BLaER1 treated with 17β-estradiol and CSF1 and Interleukin-3, amounts not matched to agents 10 nM and 100 nM (cell line): ENCODE measurements around the gene FAM216A.

Experiments
- H3K27ac ChIP-seq, 11 experiments: shearing (Covaris generic); formaldehyde crosslinking; 2 replicates each; pipeline ENCODE4 v1.8.1; 2022
- H3K27me3 ChIP-seq, 11 experiments: shearing (Covaris generic); formaldehyde crosslinking; 2 replicates each; pipeline ENCODE4 v1.8.1; 2022
- H3K36me3 ChIP-seq, 11 experiments: shearing (Covaris generic); formaldehyde crosslinking; 2 replicates each; pipeline ENCODE4 v1.8.1; 2022
- H3K4me1 ChIP-seq, 10 experiments: shearing (Covaris generic); formaldehyde crosslinking; 2 replicates each; pipeline ENCODE4 v1.8.1; 2022
- H3K4me2 ChIP-seq, 11 experiments: shearing (Covaris generic); formaldehyde crosslinking; 2 replicates each; pipeline ENCODE4 v1.8.1; 2022
- H3K4me3 ChIP-seq, 10 experiments: shearing (Covaris generic); formaldehyde crosslinking; 2 replicates each; pipeline ENCODE4 v1.8.1; 2022
- H3K9ac ChIP-seq, 11 experiments: shearing (Covaris generic); formaldehyde crosslinking; 2 replicates each; pipeline ENCODE4 v1.8.1; 2022
- H3K9me3 ChIP-seq, 11 experiments: shearing (Covaris generic); formaldehyde crosslinking; replicated peaks in 1 of 11; 2 replicates each; pipeline ENCODE4 v1.8.1; 2022
- H4K20me1 ChIP-seq, 11 experiments: shearing (Covaris generic); formaldehyde crosslinking; 2 replicates each; pipeline ENCODE4 v1.8.1; 2022
- Cebpa-rat ChIP-seq, 11 experiments: shearing (Covaris generic); IDR thresholded peaks; 2 replicates each; pipeline ENCODE4 v1.8.1; 2022

FAM216A gene

GRCh38 chr12:110466791-110467190 lies 1.9 kb upstream of the FAM216A start:
- no peak for TF ChIP-seq Cebpa-rat (IDR thresholded peaks at IDR 0.05)
- no peaks in the 10 kb centered on the region for H3K9me3 ChIP-seq
- peak overlapping the region; percentile 82 to 95 (median 93) for H3K4me2 ChIP-seq
- peaks cover 37 to 63% (median 45%) of the 10 kb centered on the region in 11 experiments for H3K36me3 ChIP-seq
- H3K4me3 ChIP-seq, result peak overlapping the region; percentile 73 to 90 (median 81)
- peak overlapping the region; percentile 1 to 100 (median 98); a peak in 21 of 22 replicates for H3K27ac ChIP-seq
- H3K4me1 ChIP-seq, result peaks cover 26 to 69% (median 48%) of the 10 kb centered on the region in 10 experiments
- peaks cover 0 to 12% (median 0%) of the 10 kb centered on the region in 11 experiments; a peak in 2 of 22 replicates for H4K20me1 ChIP-seq
- no peaks in the 10 kb centered on the region for H3K27me3 ChIP-seq
- peak overlapping the region; percentile 89 to 99 (median 97) for H3K9ac ChIP-seq

DNA sequence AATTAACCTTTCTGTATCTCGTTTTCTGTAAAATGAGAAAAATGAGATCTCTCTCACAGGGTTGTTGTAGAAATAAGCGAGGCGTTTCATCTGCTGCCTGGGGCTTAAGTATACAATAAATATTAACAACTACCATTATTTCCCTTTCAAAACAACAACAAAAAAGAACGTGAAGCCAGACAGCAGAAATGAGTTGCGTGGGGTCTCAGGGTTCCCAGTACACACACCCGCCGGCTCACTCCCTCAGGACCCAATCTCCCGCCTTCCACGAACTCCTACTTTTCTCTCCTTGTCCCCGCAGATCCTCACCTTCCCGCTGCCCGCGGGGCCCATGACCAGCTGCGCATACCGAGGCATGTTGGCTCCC lies 815 bp upstream of the FAM216A start:
- H3K9me3 ChIP-seq, result no peaks in the 10 kb centered on the region
- H3K4me3 ChIP-seq, result peak overlapping the region; percentile 73 to 90 (median 81)
- H3K4me2 ChIP-seq, result peak overlapping the region; percentile 82 to 95 (median 93)
- no peak for TF ChIP-seq Cebpa-rat (IDR thresholded peaks at IDR 0.05)
- peaks cover 27 to 60% (median 38%) of the 10 kb centered on the region in 11 experiments for H3K36me3 ChIP-seq
- peaks cover 0 to 12% (median 0%) of the 10 kb centered on the region in 11 experiments; a peak in 2 of 22 replicates for H4K20me1 ChIP-seq
- H3K9ac ChIP-seq, result peak overlapping the region; percentile 89 to 99 (median 97)
- H3K27me3 ChIP-seq, result no peaks in the 10 kb centered on the region
- peaks cover 29 to 70% (median 54%) of the 10 kb centered on the region in 10 experiments for H3K4me1 ChIP-seq
- peak overlapping the region; percentile 70 to 100 (median 98) for H3K27ac ChIP-seq

GRCh38 chr12:110475426-110475825 lies 6.8 kb downstream of the FAM216A start:
- Histone ChIP-seq H3K36me3 (peaks cover 19 to 100% (median 79%) of the 10 kb centered on the region in 11 experiments), H3K4me3 (no peak overlapping the region), H3K27ac (no peak overlapping the region), H3K4me1 (peaks cover 10 to 29% (median 20%) of the 10 kb centered on the region in 10 experiments; a peak in 19 of 20 replicates), H3K27me3 (no peaks in the 10 kb centered on the region), H3K9me3 (no peaks in the 10 kb centered on the region), H4K20me1 (peaks cover 0 to 29% (median 6%) of the 10 kb centered on the region in 11 experiments; a peak in 8 of 22 replicates), H3K4me2 (no peak overlapping the region), H3K9ac (no peak overlapping the region)
- TF ChIP-seq Cebpa-rat (IDR thresholded peaks at IDR 0.05), result no peak

- Histone ChIP-seq H3K9ac (peak overlapping the region in 7 of 11 experiments; percentile 13 to 98 (median 52); a peak in 12 of 22 replicates), H3K4me1 (peaks cover 21 to 41% (median 32%) of the 10 kb centered on the region in 10 experiments)
- no peak for TF ChIP-seq Cebpa-rat (IDR thresholded peaks at IDR 0.05)
These were observed 30.5 kb downstream of the FAM216A start for GRCh38 chr12:110498984-110499706.

GRCh38 chr12:110501399-110501751 lies 32.7 kb downstream of the FAM216A start:
- Histone ChIP-seq H3K4me1 (peaks cover 21 to 41% (median 32%) of the 10 kb centered on the region in 10 experiments), H3K4me3 (peak overlapping the region; percentile 72 to 98 (median 88)), H4K20me1 (peaks cover 0 to 27% (median 5%) of the 10 kb centered on the region in 11 experiments; a peak in 8 of 22 replicates), H3K36me3 (peaks cover 4 to 42% (median 25%) of the 10 kb centered on the region in 11 experiments; a peak in 19 of 22 replicates), H3K9ac (peak overlapping the region; percentile 93 to 98 (median 98)), H3K27ac (peak overlapping the region; percentile 93 to 98 (median 97)), H3K9me3 (no peaks in the 10 kb centered on the region), H3K27me3 (no peaks in the 10 kb centered on the region), H3K4me2 (peak overlapping the region; percentile 81 to 97 (median 93))
- no peak for TF ChIP-seq Cebpa-rat (IDR thresholded peaks at IDR 0.05)

More at GRCh38 chr12:110498984-110499706, 30.5 kb downstream of the FAM216A start:
- H3K27me3 ChIP-seq, result no peaks in the 10 kb centered on the region
- H3K4me2 ChIP-seq, result peak overlapping the region in 9 of 11 experiments; percentile 6 to 97 (median 83); a peak in 14 of 22 replicates
- H3K4me3 ChIP-seq, result peak overlapping the region in 3 of 10 experiments; percentile 72 to 89 (median 85); a peak in 5 of 20 replicates
- no peaks in the 10 kb centered on the region for H3K9me3 ChIP-seq
- peaks cover 25 to 64% (median 43%) of the 10 kb centered on the region in 11 experiments for H3K36me3 ChIP-seq
- H4K20me1 ChIP-seq, result peaks cover 0 to 48% (median 5%) of the 10 kb centered on the region in 11 experiments; a peak in 8 of 22 replicates
- H3K27ac ChIP-seq, result peak overlapping the region in 10 of 11 experiments; percentile 3 to 98 (median 98); a peak in 15 of 22 replicates

DNA sequence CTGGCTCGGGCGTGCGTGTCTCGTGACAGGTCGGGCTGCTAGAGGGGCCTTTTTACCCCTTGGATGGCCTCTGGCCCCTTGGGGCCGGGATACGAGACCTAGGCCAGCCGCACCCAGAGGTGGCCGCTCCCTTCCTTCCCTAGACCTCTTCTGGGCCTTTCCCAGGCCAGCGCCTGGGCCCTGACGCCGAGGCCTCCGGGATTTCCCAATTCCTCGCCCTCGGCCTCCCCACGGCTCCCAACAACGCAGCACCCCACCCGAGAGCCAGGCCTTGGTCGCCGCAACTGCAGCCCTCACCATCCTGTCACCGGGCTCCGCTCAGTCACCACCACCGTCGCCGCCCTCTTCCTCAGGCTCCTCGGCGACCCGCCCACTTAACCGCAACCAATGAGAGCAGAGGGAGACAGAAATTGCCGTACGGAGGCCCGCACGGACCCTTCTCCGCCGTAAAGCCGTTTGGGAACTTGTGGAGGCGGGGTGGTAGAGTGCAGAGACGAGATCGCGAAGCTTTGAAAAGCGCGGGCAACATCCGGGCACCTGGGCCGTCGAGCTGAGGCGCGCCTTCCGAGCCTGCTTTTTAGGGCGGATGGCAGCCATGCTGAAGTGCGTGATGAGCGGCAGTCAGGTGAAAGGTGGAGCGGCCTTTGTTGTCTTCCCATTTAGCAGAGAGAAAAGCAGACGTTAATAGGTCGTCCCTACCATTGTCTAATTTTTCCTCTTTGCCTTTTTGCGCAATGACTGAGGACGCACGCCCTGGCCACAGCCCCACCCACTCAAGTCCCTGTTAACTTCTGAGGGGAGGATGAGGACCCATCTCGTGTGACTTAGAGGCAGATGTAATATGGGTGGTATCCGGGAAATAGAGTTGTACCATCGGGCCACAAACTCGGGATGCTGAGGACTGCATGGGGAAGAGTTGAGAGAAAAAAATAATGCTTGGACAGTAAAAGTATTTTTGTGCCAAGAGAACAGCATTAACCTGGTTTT lies 33.4 kb downstream of the FAM216A start, which contains the start of the genes RAD9B and VPS29:
RAD9B (plus strand) TSS at position 580 of the 987 bp plus-strand sequence; CDS start at position 587, 7 bp downstream.
VPS29 (minus strand) TSS at position 360 of the 987 bp plus-strand sequence; CDS start at position 300, 60 bp downstream.
- peak within 1 kb of the TSS; percentile 93 to 98 (median 97) for H3K27ac ChIP-seq
- peaks cover 21 to 41% (median 32%) of the 10 kb centered on the region in 10 experiments for H3K4me1 ChIP-seq
- peak within 1 kb of the TSS; percentile 83 to 97 (median 93) for H3K4me2 ChIP-seq
- no peaks in the 10 kb centered on the region for H3K9me3 ChIP-seq
- H3K36me3 ChIP-seq, result peaks cover 4 to 35% (median 22%) of the 10 kb centered on the region in 11 experiments; a peak in 19 of 22 replicates
- H3K27me3 ChIP-seq, result no peaks in the 10 kb centered on the region
- TF ChIP-seq Cebpa-rat (IDR thresholded peaks at IDR 0.05), result no peak
- H3K9ac ChIP-seq, result peak within 1 kb of the TSS; percentile 93 to 98 (median 98)
- H4K20me1 ChIP-seq, result peaks cover 0 to 21% (median 5%) of the 10 kb centered on the region in 11 experiments; a peak in 8 of 22 replicates
- peak within 1 kb of the TSS; percentile 72 to 98 (median 88) for H3K4me3 ChIP-seq

- Histone ChIP-seq H3K9ac (no peak overlapping the region), H4K20me1 (peaks cover 0 to 9% (median 0%) of the 10 kb centered on the region in 11 experiments; a peak in 2 of 22 replicates), H3K4me1 (peaks cover 21 to 32% (median 29%) of the 10 kb centered on the region in 10 experiments), H3K27me3 (no peaks in the 10 kb centered on the region), H3K9me3 (no peaks in the 10 kb centered on the region), H3K36me3 (peaks cover 0 to 21% (median 10%) of the 10 kb centered on the region in 11 experiments; a peak in 9 of 22 replicates), H3K4me2 (no peak overlapping the region), H3K27ac (no peak overlapping the region), H3K4me3 (no peak overlapping the region)
- no peak for TF ChIP-seq Cebpa-rat (IDR thresholded peaks at IDR 0.05)
These were observed 34.8 kb downstream of the FAM216A start for GRCh38 chr12:110503432-110503831.

DNA sequence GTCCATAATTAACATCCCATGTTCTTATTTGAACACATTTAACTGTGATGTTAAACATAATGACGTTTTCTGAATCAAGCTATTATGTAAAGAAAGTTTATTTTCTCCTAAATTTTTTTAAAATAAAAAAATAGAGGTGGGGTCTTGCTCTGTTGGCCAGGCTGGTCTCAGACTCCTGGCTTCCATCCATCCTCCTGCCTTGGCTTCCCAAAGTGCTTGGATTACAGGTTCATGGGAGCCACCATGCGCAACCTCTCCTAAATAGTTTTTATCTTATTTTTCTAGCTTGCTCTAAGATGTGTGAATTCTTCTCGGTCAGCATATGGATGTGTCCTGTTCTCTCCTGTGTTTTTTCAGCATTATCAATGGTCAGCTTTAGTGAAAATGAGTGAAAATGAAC lies 36.7 kb downstream of the FAM216A start:
- no peak for TF ChIP-seq Cebpa-rat (IDR thresholded peaks at IDR 0.05)
- Histone ChIP-seq H4K20me1 (no peaks in the 10 kb centered on the region), H3K4me1 (peaks cover 10 to 15% (median 12%) of the 10 kb centered on the region in 10 experiments), H3K4me2 (no peak overlapping the region), H3K4me3 (no peak overlapping the region), H3K27ac (no peak overlapping the region), H3K36me3 (peaks cover 0 to 2% (median 0%) of the 10 kb centered on the region in 11 experiments; a peak in 4 of 22 replicates), H3K9ac (no peak overlapping the region), H3K27me3 (no peaks in the 10 kb centered on the region), H3K9me3 (no peaks in the 10 kb centered on the region)
